Endothelial cell (in vitro differentiated cells): ENCODE measurements around the gene ACTR10. TPM values are rescaled to one million over a fixed set of nuclear protein-coding genes. Genes with fewer than 3 reads are reported as not detected.
A peak's percentile ranks its signal among the peaks of the same experiment; 100 is the strongest.

ENCODE experiments used
- DNase-seq: peaks from one replicate; pipeline ENCODE4 v3.0.0; 2021; ENCODE audit warnings: low spot score
- H3K27ac Mint-ChIP-seq: one replicate; pipeline ENCODE4 v1.8.0; 2021; ENCODE audit warnings: mixed read lengths, inconsistent platforms; ENCODE audit not compliant: unreplicated experiment
- H3K27me3 Mint-ChIP-seq: one replicate; pipeline ENCODE4 v1.8.0; 2021; ENCODE audit warnings: mild to moderate bottlenecking, moderate library complexity, mixed read lengths, inconsistent platforms; ENCODE audit not compliant: unreplicated experiment
- H3K36me3 Mint-ChIP-seq: one replicate; pipeline ENCODE4 v1.8.0; 2021; ENCODE audit warnings: mild to moderate bottlenecking, low read depth, mixed read lengths, inconsistent platforms; ENCODE audit not compliant: unreplicated experiment
- H3K4me1 Mint-ChIP-seq: one replicate; pipeline ENCODE4 v1.8.0; 2021; ENCODE audit warnings: mild to moderate bottlenecking, mixed read lengths, inconsistent platforms; ENCODE audit not compliant: unreplicated experiment
- H3K4me3 Mint-ChIP-seq: one replicate; pipeline ENCODE4 v1.8.0; 2021; ENCODE audit warnings: mild to moderate bottlenecking, mixed read lengths, inconsistent platforms; ENCODE audit not compliant: unreplicated experiment
- H3K9me3 Mint-ChIP-seq: one replicate; pipeline ENCODE4 v1.8.0; 2021; ENCODE audit warnings: mixed read lengths, inconsistent platforms; ENCODE audit not compliant: unreplicated experiment
- CTCF ChIP-seq: fragments of 200-600 bp; sonication (generic); IDR thresholded peaks from one replicate; pipeline ENCODE4 v1.5.0; 2021; ENCODE audit warnings: antibody characterized with exemption; ENCODE audit not compliant: unreplicated experiment
- long read RNA-seq: library from polyadenylated mRNA; unstranded; transcript quantifications from one replicate; pipeline ENCODE4 v2.0.0, GENCODE V29; 2020; ENCODE audit not compliant: unreplicated experiment
- total RNA-seq: library from RNA; stranded (reverse); fragmentation: NEBNext Ultra II Directional; extraction: Animal tissue kit (Norgen Biotek cat#: 25700); gene quantifications from one replicate; pipeline ENCODE4 v1.2.1, GENCODE V29; 2021; ENCODE audit not compliant: unreplicated experiment

Gene ACTR10
- 50.2 TPM for total RNA-seq
- long read RNA-seq, transcript ACTR10-201 (13 exons, 2,419 nt) = major isoform, 56 of 60 reads
- long read RNA-seq, partial matches to known transcripts = 1 of 60 reads
- long read RNA-seq, other reads (novel, unspliced or antisense) = 3 of 60 reads

- H3K27ac Mint-ChIP-seq = peak within 1 kb of the TSS; percentile 80
- peak; percentile 78 for DNase-seq
- H3K36me3 Mint-ChIP-seq = peaks cover 3% of the 10 kb centered on the region
Measured at GRCh38 chr14:58199726-58200479, at the start of gene ACTR10. Gene ACTR10 (plus strand): TSS chr14:58200149. CDS start chr14:58200218, 69 bp downstream.

GRCh38 chr14:58150243-58150805 lies 49.6 kb upstream of the ACTR10 start:
- H3K9me3 Mint-ChIP-seq = no peaks in the 10 kb centered on the region
- no peak overlapping the region for H3K4me3 Mint-ChIP-seq
- TF ChIP-seq CTCF = no peak
- no peaks in the 10 kb centered on the region for H3K36me3 Mint-ChIP-seq
- peaks cover 3% of the 10 kb centered on the region for H3K27me3 Mint-ChIP-seq
- peaks cover 10% of the 10 kb centered on the region for H3K4me1 Mint-ChIP-seq
- DNase-seq = no peak
- no peak overlapping the region for H3K27ac Mint-ChIP-seq

More at GRCh38 chr14:58199726-58200479, at the start of gene ACTR10:
- no peaks in the 10 kb centered on the region for H3K9me3 Mint-ChIP-seq
- peak within 1 kb of the TSS; percentile 94 for H3K4me3 Mint-ChIP-seq
- H3K27me3 Mint-ChIP-seq = peaks cover 4% of the 10 kb centered on the region
- H3K4me1 Mint-ChIP-seq = peaks cover 12% of the 10 kb centered on the region
- TF ChIP-seq CTCF = no peak

GRCh38 chr14:58151133-58152013 lies 48.6 kb upstream of the ACTR10 start:
- no peaks in the 10 kb centered on the region for H3K36me3 Mint-ChIP-seq
- DNase-seq = peak; percentile 28
- H3K9me3 Mint-ChIP-seq = no peaks in the 10 kb centered on the region
- no peak for TF ChIP-seq CTCF
- peaks cover 10% of the 10 kb centered on the region for H3K4me1 Mint-ChIP-seq
- H3K27me3 Mint-ChIP-seq = peaks cover 3% of the 10 kb centered on the region
- no peak overlapping the region for H3K27ac Mint-ChIP-seq
- H3K4me3 Mint-ChIP-seq = peak overlapping the region; percentile 90

- no peak for TF ChIP-seq CTCF
- no peaks in the 10 kb centered on the region for H3K9me3 Mint-ChIP-seq
- DNase-seq = peak; percentile 75
- peaks cover 3% of the 10 kb centered on the region for H3K27me3 Mint-ChIP-seq
- peaks cover 10% of the 10 kb centered on the region for H3K4me1 Mint-ChIP-seq
- H3K36me3 Mint-ChIP-seq = no peaks in the 10 kb centered on the region
- no peak within 1 kb of the TSS for H3K27ac Mint-ChIP-seq
- H3K4me3 Mint-ChIP-seq = peak within 1 kb of the TSS; percentile 90
Measured at GRCh38 chr14:58152014-58152857, 47.7 kb upstream of the ACTR10 start, which contains the start of gene ARMH4. Gene ARMH4 (minus strand): TSS chr14:58152213. CDS start chr14:58139358, 12,855 bp downstream.
